Astrocyte of the cerebellum (primary cell): Measurements from ENCODE around the gene CCDC137.

Experiments
- DNase-seq: peaks from one replicate; pipeline ENCODE4 v3.0.0-alpha.2; 2011; ENCODE audit warnings: low read depth
- H3K4me3 ChIP-seq: 2 replicates; pipeline ENCODE4 v1.5.1; 2011; ENCODE audit warnings: mild to moderate bottlenecking, low read depth, low read length, moderate library complexity
- in situ Hi-C: cut with HindIII; loops from 2 replicates; pipeline ENCODE4 v1.10.0; 2017; ENCODE audit warnings: low sequenced_read_pairs
- TF ChIP-seq, protein P1 (sequence below): IDR thresholded peaks from 2 replicates; pipeline ENCODE4 v1.5.1; 2012; ENCODE audit warnings: low read length, low read depth, moderate library complexity, mild to moderate bottlenecking; ENCODE audit errors: missing control alignments

CCDC137 gene

DNA sequence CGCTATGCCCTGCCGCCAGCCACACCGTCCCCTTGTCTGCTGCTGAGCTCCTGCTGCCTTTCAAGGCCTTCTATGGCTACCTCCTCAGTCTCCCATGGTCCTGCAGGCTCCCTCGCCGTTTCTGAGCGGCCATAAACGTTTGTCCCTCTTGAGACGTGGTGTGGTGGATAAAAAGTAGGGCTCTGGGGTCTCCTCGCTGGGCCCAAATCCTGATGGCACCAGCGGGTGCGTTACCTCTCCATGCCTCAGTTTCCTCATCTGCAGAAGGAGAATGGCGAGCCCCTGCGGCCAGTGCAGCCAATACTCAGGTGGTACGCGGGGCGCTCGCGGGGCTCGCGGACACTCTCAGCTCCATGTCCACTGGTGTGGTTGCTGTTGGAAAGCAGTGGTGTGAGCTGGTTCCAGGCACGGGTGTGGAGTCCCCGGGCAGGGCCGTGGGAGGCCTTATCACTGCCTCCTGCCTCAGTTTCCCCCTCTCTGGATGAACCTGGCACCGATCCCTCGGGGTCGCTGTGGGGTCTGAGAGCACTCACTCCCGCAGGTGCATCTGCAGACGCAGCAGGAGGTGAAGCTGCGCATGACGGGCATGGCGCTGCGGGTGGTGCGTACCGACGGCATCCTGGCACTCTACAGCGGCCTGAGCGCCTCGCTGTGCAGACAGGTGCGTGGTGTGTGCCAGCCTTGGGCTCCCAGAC lies 48.0 kb downstream of the CCDC137 start:
- TF ChIP-seq, protein P1, sequence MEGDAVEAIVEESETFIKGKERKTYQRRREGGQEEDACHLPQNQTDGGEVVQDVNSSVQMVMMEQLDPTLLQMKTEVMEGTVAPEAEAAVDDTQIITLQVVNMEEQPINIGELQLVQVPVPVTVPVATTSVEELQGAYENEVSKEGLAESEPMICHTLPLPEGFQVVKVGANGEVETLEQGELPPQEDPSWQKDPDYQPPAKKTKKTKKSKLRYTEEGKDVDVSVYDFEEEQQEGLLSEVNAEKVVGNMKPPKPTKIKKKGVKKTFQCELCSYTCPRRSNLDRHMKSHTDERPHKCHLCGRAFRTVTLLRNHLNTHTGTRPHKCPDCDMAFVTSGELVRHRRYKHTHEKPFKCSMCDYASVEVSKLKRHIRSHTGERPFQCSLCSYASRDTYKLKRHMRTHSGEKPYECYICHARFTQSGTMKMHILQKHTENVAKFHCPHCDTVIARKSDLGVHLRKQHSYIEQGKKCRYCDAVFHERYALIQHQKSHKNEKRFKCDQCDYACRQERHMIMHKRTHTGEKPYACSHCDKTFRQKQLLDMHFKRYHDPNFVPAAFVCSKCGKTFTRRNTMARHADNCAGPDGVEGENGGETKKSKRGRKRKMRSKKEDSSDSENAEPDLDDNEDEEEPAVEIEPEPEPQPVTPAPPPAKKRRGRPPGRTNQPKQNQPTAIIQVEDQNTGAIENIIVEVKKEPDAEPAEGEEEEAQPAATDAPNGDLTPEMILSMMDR, result no peak
- DNase-seq, result no peak
- no peak overlapping the region for H3K4me3 ChIP-seq
- in situ Hi-C loops, result no loop called here

DNA sequence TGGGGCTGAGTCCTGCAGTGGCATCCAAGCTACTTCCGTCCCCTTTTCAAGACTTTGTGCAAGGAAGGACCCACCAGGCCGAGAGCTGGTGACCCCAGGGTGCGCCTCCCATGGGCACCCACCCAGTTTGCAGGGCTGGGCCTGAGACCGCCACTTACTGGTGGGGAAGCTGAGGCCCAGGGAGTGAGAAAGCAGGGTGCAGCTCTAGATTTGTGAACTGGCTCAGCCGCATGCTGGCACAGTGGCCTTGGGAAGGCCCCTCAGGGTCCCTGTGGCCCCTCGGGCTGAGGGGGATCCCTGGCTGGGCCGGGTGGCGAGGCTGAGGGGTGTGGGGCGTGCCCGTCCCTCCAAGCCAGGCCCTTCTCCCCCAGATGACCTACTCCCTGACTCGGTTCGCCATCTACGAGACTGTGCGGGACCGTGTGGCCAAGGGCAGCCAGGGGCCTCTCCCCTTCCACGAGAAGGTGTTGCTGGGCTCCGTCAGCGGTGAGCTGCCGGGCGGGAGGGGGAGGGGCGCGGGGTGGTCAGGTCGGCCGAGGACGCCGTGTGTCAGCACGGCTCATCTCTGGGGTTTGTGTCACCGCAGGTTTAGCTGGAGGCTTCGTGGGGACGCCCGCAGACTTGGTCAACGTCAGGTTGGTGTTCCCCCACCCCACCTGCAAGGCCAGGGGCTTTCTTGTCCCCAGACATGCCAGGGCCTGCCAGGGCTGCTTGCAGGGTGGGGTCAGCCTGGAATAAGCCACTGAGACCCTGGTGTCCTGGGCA lies 48.8 kb downstream of the CCDC137 start:
- H3K4me3 ChIP-seq, result no peak overlapping the region
- DNase-seq, result no peak
- in situ Hi-C loops, result no loop called here
- TF ChIP-seq, protein P1, result no peak

DNA sequence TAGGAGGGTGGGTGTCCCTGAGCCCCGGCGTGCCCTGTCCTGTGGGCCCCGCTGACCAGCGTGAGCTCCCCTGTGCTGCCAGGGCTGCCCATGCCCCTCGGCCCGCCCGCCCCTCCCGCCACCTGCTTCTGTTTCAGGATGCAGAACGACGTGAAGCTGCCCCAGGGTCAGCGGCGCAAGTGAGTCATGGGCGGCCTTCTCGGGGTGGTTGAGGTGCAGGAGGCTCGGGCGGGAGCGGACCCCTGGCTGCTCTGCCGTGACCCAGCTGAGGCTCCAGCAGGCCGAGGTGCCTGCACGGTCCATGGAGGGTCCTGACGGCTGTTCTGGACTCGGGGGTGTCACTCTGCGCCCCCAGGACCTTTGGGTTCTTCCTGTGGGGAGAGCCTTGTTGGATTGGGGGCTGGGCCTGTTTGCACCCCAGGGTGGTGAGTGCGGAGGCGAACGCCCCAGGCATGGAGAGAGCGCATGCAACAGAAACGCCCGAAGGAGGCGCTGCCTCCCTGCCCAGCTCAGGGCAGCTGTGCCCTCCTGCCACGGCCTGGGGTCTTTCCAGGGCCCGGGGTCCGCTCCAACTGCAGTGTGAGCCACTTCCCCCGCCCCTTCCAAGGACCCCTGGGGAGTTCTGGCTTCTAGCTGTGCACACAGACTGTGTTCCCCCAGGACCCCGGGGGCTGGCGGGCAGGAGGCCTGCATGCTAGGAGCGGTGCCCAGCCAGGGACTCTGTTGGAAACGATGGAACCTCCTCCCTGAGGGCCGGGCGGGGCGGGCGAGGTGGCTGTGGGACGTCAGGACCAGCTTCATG lies 49.5 kb downstream of the CCDC137 start:
- in situ Hi-C loops, result no loop called here
- no peak for DNase-seq
- TF ChIP-seq, protein P1, result no peak
- H3K4me3 ChIP-seq, result no peak overlapping the region

DNA sequence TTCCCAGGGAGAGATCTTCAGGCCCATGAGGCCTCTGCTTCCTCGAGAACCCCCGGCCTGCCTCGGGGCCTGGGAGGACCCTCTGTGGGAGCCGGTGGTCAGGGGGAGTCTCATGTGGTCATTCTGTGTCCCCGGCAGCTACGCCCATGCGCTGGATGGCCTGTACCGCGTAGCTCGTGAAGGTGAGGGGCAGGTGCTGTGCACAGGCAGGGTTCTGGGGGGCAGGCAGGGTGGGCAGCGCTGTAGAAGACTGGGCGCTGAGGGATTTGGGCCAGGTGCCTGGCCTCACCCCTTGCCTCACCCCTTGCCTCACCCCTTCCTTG lies 50.1 kb downstream of the CCDC137 start:
- DNase-seq, result no peak
- TF ChIP-seq, protein P1, result no peak
- no peak overlapping the region for H3K4me3 ChIP-seq
- in situ Hi-C loops, result no loop called here

DNA sequence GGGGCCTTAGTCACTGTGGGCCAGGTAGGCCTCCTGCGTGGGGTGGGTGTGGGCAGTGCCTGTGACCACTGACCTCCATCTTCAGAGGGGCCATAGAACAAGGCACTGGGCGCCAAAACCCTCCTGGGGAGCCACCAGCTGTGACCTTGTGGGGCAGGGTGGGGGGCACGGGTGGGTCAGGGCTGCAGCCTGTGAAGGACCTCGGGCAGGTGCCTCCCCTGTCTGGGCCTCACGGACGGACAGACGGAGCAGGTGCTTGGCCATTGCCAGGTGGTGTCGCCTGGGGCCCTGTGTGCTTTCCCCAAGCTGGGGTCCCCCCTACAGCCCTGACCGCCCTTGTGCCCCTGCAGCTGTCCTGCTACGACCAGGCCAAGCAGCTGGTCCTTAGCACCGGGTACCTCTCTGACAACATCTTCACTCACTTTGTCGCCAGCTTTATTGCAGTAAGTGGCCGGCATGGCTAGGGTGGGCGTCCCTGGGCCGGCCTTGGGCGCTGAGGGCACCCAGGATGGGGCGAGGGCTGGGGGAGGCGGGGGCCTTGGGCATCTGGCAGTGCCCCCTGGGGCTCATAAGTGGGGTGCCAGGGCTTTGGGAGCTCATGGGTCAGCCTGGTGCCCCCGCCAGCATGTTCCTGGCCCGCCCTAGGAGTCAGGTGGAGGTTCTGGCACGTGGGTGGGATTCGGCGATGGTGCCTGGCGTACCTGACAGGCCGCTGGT lies 50.7 kb downstream of the CCDC137 start:
- H3K4me3 ChIP-seq, result no peak overlapping the region
- DNase-seq, result no peak
- TF ChIP-seq, protein P1, result no peak
- in situ Hi-C loops, result no loop called here

DNA sequence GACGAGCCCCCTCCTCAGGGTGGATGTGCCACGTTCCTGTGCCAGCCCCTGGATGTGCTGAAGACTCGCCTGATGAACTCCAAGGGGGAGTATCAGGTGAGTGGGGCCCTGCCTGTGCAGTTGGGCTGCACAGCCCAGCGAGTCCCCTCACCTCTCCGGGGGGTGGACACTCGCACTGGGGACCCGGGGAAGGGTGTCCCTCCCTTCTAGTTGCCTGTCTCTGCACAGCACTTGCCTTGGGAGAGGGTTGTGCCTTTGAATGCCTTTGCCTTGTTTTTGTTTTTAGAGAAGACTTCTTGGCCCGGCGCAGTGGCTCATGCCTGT lies 51.2 kb downstream of the CCDC137 start:
- in situ Hi-C loops, result no loop called here

More for the DNA sequence above, 51.2 kb downstream of the CCDC137 start:
- no peak overlapping the region for H3K4me3 ChIP-seq
- TF ChIP-seq, protein P1, result no peak
- no peak for DNase-seq
